K562 (cell line): ENCODE results near the gene OR2AJ1. TPM values are rescaled to one million over a fixed set of nuclear protein-coding genes. Genes with fewer than 3 reads are reported as not detected.
"Not testable (repeated sequence)": the region's sequence is repeated elsewhere in the genome, so short reads cannot be mapped to it uniquely, and the experiment has no call there.

Source experiments
- ARID1B ChIP-seq: fragments of 450-650 bp; IDR thresholded peaks from 2 replicates; pipeline ENCODE4 v1.6.1; 2016; ENCODE audit warnings: antibody characterized with exemption, mild to moderate bottlenecking, inconsistent platforms
- ATF7 ChIP-seq: fragments of 450-650 bp; IDR thresholded peaks from 2 replicates; pipeline ENCODE4 v1.7.1; 2014; ENCODE audit warnings: mild to moderate bottlenecking, moderate library complexity
- ELF1 ChIP-seq: fragments of 200-800 bp; sonication (Bioruptor generic); IDR thresholded peaks from 2 replicates; pipeline ENCODE4 v1.6.1; 2016; ENCODE audit warnings: missing genetic modification characterization, missing compliant biosample characterization
- EP300 ChIP-seq: IDR thresholded peaks from 2 replicates; pipeline ENCODE4 v1.6.1; 2012; ENCODE audit warnings: low read length, improper control_type of control experiment
- ETV5 ChIP-seq: sonication (generic); formaldehyde crosslinking; IDR thresholded peaks from 2 replicates; pipeline ENCODE4 v1.4.0; 2020; ENCODE audit warnings: low read depth, mild to moderate bottlenecking, missing genetic modification reagents
- HDAC2 ChIP-seq: fragments of 450-650 bp; IDR thresholded peaks from 2 replicates; pipeline ENCODE4 v1.6.1; 2016; ENCODE audit warnings: mild to moderate bottlenecking
- KLF1 ChIP-seq: fragments of 450-650 bp; IDR thresholded peaks from 2 replicates; pipeline ENCODE4 v1.6.1; 2016; ENCODE audit warnings: missing genetic modification characterization, missing compliant biosample characterization
- LCOR ChIP-seq: sonication (generic); formaldehyde crosslinking; IDR thresholded peaks from 2 replicates; pipeline ENCODE4 v1.8.0; 2022; ENCODE audit warnings: mild to moderate bottlenecking, missing genetic modification reagents
- MAZ ChIP-seq, 2 experiments: fragments of 450-650 bp in 1 of 2; sonication (generic) in 1 of 2; formaldehyde crosslinking; IDR thresholded peaks in 1 of 2; conservative IDR thresholded peaks in 1 of 2; 2 replicates each; pipeline versions ENCODE4 v1.4.0 to v1.5.0; 2020; ENCODE audit warnings: mild to moderate bottlenecking in 1 of 2, missing genetic modification reagents in 1 of 2
- RUNX1 ChIP-seq: sonication (generic); IDR thresholded peaks from 2 replicates; pipeline ENCODE4 v1.6.1; 2016; ENCODE audit warnings: antibody characterized with exemption, low read depth
- TRIM28 ChIP-seq: fragments of 450-650 bp; IDR thresholded peaks from 2 replicates; pipeline ENCODE4 v1.6.1; 2017
- XRCC5 ChIP-seq: fragments of 200-400 bp; formaldehyde crosslinking; IDR thresholded peaks from 2 replicates; pipeline ENCODE4 v1.6.1; 2017; ENCODE audit warnings: low read depth, mild to moderate bottlenecking, low read length
- polyA plus RNA-seq, 8 experiments: library from polyadenylated mRNA; depleted of rRNA in 4 of 8; stranded (reverse) in 5 of 8; unstranded in 3 of 8; fragments of >200 nt; fragmentation: Nextera tagmentation in 2 of 8; fragmentation: Illumina TruSeq in 1 of 8; extraction: Ambion mirVana in 2 of 8; extraction: Trizol in 1 of 8; gene quantifications; 2 replicates each; pipeline versions ENCODE4 v1.2.1 to v1.2.3, GENCODE V29; 2011 to 2014; ENCODE audit warnings: inconsistent platforms in 1 of 8, missing spikeins in 1 of 8
- total RNA-seq, 7 experiments: library from RNA; depleted of rRNA in 6 of 7; stranded (reverse); fragments of >200 nt in 6 of 7; fragmentation: Illumina TruSeq in 2 of 7; extraction: Trizol in 2 of 7; gene quantifications; 2 replicates each; pipeline versions ENCODE4 v1.2.1 to v1.2.3, GENCODE V29; 2011 to 2021; ENCODE audit warnings: low replicate concordance in 1 of 7
- TF ChIP-seq, protein P1 (sequence below), 2 experiments: fragments of 450-650 bp in 1 of 2; sonication (generic) in 1 of 2; formaldehyde crosslinking in 1 of 2; IDR thresholded peaks; 2 replicates each; pipeline versions ENCODE4 v1.7.1 to v1.9.0; 2016 to 2022; ENCODE audit warnings: inconsistent platforms in 1 of 2, mild to moderate bottlenecking in 1 of 2, missing genetic modification reagents in 1 of 2
- TF ChIP-seq, protein P2 (sequence below): sonication (generic); formaldehyde crosslinking; IDR thresholded peaks from 2 replicates; pipeline ENCODE4 v1.8.0; 2022; ENCODE audit warnings: missing genetic modification reagents, mild to moderate bottlenecking, moderate library complexity, borderline replicate concordance
- TF ChIP-seq, protein P3 (sequence below), 2 experiments: fragments of 450-650 bp in 1 of 2; sonication (generic) in 1 of 2; formaldehyde crosslinking in 1 of 2; IDR thresholded peaks in 1 of 2; conservative IDR thresholded peaks in 1 of 2; 2 replicates each; pipeline versions ENCODE4 v1.6.1 to v1.8.1; 2016 to 2023; ENCODE audit warnings: mild to moderate bottlenecking in 2 of 2, moderate library complexity in 2 of 2, inconsistent platforms in 1 of 2, missing genetic modification reagents in 1 of 2

The OR2AJ1 gene
- total and polyA plus RNA-seq, 9 of the 15 experiments (the other 6 are each of a cell fraction or from before 2014, with no cell fraction given) = not detected

DNA sequence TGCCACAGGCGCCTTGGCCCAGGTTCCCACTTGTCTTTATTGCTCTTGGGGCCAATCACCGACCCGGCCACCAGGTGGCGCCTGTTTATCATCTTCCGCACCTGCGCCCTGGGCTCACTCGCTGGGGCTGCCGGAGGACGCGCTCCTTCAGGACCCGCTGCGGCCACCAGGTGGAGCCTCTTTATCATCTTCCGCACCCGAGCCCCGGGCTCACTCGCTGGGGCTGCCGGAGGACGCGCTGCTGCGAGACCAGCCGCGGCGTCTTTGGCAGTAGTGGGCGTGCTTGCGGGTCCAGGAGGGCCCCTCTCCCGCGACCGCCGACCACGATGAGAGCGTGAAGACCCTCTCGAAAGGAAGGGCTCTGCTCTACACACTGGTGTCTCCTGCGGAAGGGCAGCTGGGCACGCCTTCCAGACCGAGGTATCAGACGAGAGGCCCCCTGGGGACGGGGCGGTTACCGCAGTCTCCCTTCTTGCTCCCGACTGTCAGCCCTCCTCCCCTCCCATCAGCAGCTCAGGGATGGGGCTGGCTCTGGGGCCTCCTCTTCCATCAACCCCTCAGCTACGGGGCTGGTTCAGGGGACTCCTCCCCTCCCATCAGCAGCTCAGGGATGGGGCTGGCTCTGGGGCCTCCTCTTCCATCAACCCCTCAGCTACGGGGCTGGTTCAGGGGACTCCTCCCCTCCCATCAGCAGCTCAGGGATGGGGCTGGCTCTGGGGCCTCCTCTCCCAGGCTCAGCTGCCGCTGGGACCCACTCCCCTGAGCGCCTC lies 12.5 kb downstream of the OR2AJ1 start (continued):
- TF ChIP-seq, protein P1, sequence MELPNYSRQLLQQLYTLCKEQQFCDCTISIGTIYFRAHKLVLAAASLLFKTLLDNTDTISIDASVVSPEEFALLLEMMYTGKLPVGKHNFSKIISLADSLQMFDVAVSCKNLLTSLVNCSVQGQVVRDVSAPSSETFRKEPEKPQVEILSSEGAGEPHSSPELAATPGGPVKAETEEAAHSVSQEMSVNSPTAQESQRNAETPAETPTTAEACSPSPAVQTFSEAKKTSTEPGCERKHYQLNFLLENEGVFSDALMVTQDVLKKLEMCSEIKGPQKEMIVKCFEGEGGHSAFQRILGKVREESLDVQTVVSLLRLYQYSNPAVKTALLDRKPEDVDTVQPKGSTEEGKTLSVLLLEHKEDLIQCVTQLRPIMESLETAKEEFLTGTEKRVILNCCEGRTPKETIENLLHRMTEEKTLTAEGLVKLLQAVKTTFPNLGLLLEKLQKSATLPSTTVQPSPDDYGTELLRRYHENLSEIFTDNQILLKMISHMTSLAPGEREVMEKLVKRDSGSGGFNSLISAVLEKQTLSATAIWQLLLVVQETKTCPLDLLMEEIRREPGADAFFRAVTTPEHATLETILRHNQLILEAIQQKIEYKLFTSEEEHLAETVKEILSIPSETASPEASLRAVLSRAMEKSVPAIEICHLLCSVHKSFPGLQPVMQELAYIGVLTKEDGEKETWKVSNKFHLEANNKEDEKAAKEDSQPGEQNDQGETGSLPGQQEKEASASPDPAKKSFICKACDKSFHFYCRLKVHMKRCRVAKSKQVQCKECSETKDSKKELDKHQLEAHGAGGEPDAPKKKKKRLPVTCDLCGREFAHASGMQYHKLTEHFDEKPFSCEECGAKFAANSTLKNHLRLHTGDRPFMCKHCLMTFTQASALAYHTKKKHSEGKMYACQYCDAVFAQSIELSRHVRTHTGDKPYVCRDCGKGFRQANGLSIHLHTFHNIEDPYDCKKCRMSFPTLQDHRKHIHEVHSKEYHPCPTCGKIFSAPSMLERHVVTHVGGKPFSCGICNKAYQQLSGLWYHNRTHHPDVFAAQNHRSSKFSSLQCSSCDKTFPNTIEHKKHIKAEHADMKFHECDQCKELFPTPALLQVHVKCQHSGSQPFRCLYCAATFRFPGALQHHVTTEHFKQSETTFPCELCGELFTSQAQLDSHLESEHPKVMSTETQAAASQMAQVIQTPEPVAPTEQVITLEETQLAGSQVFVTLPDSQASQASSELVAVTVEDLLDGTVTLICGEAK (IDR thresholded peaks at IDR 0.05) = peak; percentile 60
- TF ChIP-seq, protein P1 (CRISPR knock-in tag; IDR thresholded peaks at IDR 0.05) = not testable (repeated sequence)
- TF ChIP-seq ATF7 (peak; percentile 60), KLF1 (peak; percentile 69), HDAC2 (peak; percentile 62; the same call in 1 of the 2 replicates), ARID1B (0 out of 2 replicates have a peak, but pooled peaks have one; percentile 9), MAZ (CRISPR knock-in tag; conservative IDR thresholded peaks at IDR 0.05 in 1 of 2, IDR thresholded peaks at IDR 0.05 in 1 of 2) (peak; percentile 87 to 88), LCOR (CRISPR knock-in tag) (peak; percentile 84), EP300 (0 out of 2 replicates have a peak, but pooled peaks have one; percentile 16), XRCC5 (peak; percentile 78; the same call in 1 of the 2 replicates), ELF1 (tag) (peak; percentile 55; the same call in 1 of the 2 replicates), RUNX1 (peak; percentile 59; the same call in 1 of the 2 replicates), TRIM28 (peak; percentile 55; the same call in 1 of the 2 replicates), ETV5 (CRISPR knock-in tag) (0 out of 2 replicates have a peak, but pooled peaks have one; percentile 26)
- TF ChIP-seq, protein P2, sequence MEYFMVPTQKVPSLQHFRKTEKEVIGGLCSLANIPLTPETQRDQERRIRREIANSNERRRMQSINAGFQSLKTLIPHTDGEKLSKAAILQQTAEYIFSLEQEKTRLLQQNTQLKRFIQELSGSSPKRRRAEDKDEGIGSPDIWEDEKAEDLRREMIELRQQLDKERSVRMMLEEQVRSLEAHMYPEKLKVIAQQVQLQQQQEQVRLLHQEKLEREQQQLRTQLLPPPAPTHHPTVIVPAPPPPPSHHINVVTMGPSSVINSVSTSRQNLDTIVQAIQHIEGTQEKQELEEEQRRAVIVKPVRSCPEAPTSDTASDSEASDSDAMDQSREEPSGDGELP (CRISPR knock-in tag) = peak; percentile 76
- TF ChIP-seq, protein P3, sequence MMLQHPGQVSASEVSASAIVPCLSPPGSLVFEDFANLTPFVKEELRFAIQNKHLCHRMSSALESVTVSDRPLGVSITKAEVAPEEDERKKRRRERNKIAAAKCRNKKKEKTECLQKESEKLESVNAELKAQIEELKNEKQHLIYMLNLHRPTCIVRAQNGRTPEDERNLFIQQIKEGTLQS (IDR thresholded peaks at IDR 0.05) = not testable (repeated sequence)
- TF ChIP-seq, protein P3 (CRISPR knock-in tag; conservative IDR thresholded peaks at IDR 0.05) = 0 out of 2 replicates have a peak, but pooled peaks have one; percentile 71
